Measurements from ENCODE around the gene C11orf52. TPM values are rescaled to one million over a fixed set of nuclear protein-coding genes. Genes with fewer than 3 reads are reported as not detected.

C11orf52 gene
- total and polyA plus RNA-seq, 2 of the 8 experiments (the other 6 are each of a cell fraction or from before 2014, with no cell fraction given), result 1.7 to 2.7 TPM

GRCh38 chr11:111975076-111975806 lies 56.5 kb downstream of the C11orf52 start (continued):
- TF ChIP-seq ATF3 (IDR thresholded peaks at IDR 0.05; ENCODE audit: insufficient read depth, low read depth, low read length) (no peak), NANOG (IDR thresholded peaks at IDR 0.05; ENCODE audit: insufficient read depth, low read depth, low read length, poor library complexity, severe bottlenecking) (no peak)
